Activated naive CD4-positive, alpha-beta T cell treated with anti-CD3 and anti-CD28 coated beads, Interleukin-2, amount 50 U/mL, for 24 hours (primary cell): ENCODE measurements around the gene DBX1.
A peak's percentile ranks its signal among the peaks of the same experiment; 100 is the strongest.
"Not testable (repeated sequence)": the region's sequence is repeated elsewhere in the genome, so short reads cannot be mapped to it uniquely, and the experiment has no call there.

Experiments used
- H3K27ac Mint-ChIP-seq: one replicate; pipeline ENCODE4 v1.8.0; 2021; ENCODE audit warnings: mild to moderate bottlenecking, mixed read lengths
- H3K27me3 Mint-ChIP-seq: one replicate; pipeline ENCODE4 v1.8.0; 2021; ENCODE audit warnings: mixed read lengths
- H3K36me3 Mint-ChIP-seq: one replicate; pipeline ENCODE4 v1.8.0; 2021; ENCODE audit warnings: mixed read lengths
- H3K4me1 Mint-ChIP-seq: one replicate; pipeline ENCODE4 v1.8.0; 2021; ENCODE audit warnings: mixed read lengths
- H3K4me3 Mint-ChIP-seq: one replicate; pipeline ENCODE4 v1.8.0; 2021; ENCODE audit warnings: mild to moderate bottlenecking, mixed read lengths
- H3K9me3 Mint-ChIP-seq: one replicate; pipeline ENCODE4 v1.8.0; 2021; ENCODE audit warnings: mixed read lengths

DBX1 gene

GRCh38 chr11:20138707-20139106, 21.6 kb downstream of the DBX1 start:
- Mint-ChIP-seq H3K4me1 (no peaks in the 10 kb centered on the region), H3K27ac (no peak overlapping the region), H3K27me3 (peaks cover 27% of the 10 kb centered on the region)

GRCh38 chr11:20137637-20138036, 22.6 kb downstream of the DBX1 start:
- Mint-ChIP-seq H3K9me3 (no peaks in the 10 kb centered on the region), H3K36me3 (no peaks in the 10 kb centered on the region), H3K4me1 (peaks cover under 1% of the 10 kb centered on the region), H3K4me3 (no peak overlapping the region), H3K27me3 (peaks cover 25% of the 10 kb centered on the region), H3K27ac (no peak overlapping the region)

More at GRCh38 chr11:20138707-20139106, 21.6 kb downstream of the DBX1 start:
- no peaks in the 10 kb centered on the region for H3K36me3 Mint-ChIP-seq
- no peak overlapping the region for H3K4me3 Mint-ChIP-seq
- H3K9me3 Mint-ChIP-seq, result no peaks in the 10 kb centered on the region

- H3K4me1 Mint-ChIP-seq, result peaks cover 14% of the 10 kb centered on the region
- no peak overlapping the region for H3K4me3 Mint-ChIP-seq
- peaks cover 25% of the 10 kb centered on the region for H3K27me3 Mint-ChIP-seq
- no peak overlapping the region for H3K27ac Mint-ChIP-seq
- H3K36me3 Mint-ChIP-seq, result no peaks in the 10 kb centered on the region
- no peaks in the 10 kb centered on the region for H3K9me3 Mint-ChIP-seq
These were observed 25.1 kb downstream of the DBX1 start for GRCh38 chr11:20134991-20135736.

DNA sequence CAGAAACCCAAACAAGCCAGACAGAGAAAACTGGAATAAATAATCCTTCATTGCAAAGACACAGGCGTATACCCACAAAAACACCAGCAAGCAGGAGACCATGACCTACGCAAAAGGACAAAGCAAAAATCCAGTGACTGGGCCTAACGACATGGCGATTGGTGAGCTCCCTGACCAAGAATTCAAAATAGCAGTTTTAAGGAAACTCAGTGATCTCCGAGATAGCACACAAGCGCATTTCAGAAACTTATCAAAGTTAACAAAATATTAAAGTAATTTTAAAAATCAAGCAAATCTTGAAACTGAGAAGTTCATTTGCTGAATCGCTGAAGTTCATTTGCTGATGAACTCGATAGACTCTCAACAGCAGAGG, 27.6 kb downstream of the DBX1 start:
- no peak overlapping the region for H3K27ac Mint-ChIP-seq
- H3K27me3 Mint-ChIP-seq, result peaks cover 15% of the 10 kb centered on the region
- H3K36me3 Mint-ChIP-seq, result no peaks in the 10 kb centered on the region
- H3K4me1 Mint-ChIP-seq, result peaks cover 14% of the 10 kb centered on the region
- H3K9me3 Mint-ChIP-seq, result no peaks in the 10 kb centered on the region
- H3K4me3 Mint-ChIP-seq, result peak overlapping the region; percentile 81

DNA sequence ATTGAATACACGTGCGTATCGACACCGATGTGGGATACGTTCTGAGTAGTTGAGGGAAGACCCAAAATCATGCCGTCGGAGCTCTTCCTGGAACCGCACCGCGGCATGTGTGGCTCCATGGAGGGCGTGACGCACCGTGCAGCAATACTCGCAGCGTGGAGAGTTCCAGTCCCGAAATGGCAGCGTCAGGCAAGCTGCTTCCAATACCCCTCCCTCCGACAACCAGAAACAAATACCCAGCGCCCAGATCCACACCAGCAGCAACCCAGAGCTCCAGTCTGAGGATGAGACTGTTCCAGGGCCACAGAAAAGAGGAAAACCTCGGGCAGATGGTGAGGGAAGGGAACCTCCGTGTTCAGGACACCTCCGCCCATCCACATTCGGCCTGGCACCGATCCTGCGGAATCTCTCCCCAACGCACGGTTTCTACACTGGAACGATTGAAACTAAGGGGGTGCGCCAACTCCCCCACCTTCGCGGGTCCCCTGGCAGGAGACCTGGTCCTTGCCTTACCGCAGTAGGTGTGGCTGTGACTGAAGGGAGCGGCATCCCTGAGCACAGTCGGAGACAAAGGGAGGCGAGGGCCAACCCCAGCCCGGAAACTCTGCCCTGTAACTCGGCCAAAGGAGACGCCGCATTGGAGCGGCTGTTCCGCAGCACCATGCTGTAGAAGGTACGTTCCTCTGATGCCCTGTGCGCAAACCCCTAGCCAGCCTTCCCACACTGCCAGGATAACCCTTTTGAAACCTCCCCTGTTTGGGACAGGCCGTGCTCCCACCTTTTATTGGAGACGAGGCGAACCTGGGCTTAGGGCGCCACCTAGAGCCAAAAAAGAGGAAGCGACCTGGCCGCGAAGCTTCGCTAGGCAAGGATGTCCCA, 28.2 kb downstream of the DBX1 start:
- H3K4me1 Mint-ChIP-seq, result peaks cover 14% of the 10 kb centered on the region
- peaks cover 15% of the 10 kb centered on the region for H3K27me3 Mint-ChIP-seq
- H3K9me3 Mint-ChIP-seq, result no peaks in the 10 kb centered on the region
- no peak overlapping the region for H3K27ac Mint-ChIP-seq
- no peaks in the 10 kb centered on the region for H3K36me3 Mint-ChIP-seq
- H3K4me3 Mint-ChIP-seq, result peak overlapping the region; percentile 81

DNA sequence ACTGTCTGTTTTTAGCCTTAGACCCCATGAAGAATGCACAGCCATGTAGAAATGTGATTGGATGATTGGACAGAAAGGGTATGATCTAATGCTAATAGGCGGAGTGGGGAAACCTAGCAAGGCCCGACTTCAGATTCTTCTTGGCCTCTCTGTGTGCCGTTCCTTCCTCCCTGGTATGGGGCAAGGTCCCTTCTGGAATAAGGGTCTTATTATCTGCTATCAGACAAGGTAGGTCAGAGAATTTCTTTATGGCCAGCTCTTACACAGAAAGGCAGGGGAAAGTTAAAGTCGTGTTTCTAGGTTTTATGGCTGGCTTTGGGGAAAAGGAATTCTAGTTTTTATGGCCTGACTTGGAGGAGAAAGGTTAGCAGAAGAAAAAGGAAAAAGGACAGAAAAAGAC, 30.6 kb downstream of the DBX1 start:
- peaks cover 16% of the 10 kb centered on the region for H3K27me3 Mint-ChIP-seq
- no peak overlapping the region for H3K27ac Mint-ChIP-seq
- H3K9me3 Mint-ChIP-seq, result no peaks in the 10 kb centered on the region
- H3K36me3 Mint-ChIP-seq, result no peaks in the 10 kb centered on the region
- no peak overlapping the region for H3K4me3 Mint-ChIP-seq
- peaks cover 14% of the 10 kb centered on the region for H3K4me1 Mint-ChIP-seq

DNA sequence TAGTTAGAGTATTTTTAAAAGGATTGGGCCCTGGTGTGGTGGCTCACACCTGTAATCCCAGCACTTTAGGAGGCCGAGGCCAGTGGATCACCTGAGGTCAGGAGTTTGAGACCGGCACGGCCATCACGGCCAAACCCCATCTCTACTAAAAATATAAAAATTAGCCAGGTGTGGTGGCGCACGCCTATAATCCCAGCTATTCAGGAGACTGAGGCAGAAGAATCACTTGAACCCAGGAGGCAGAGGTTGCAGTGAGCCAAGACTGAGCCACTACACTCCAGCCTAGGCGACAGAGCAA, 31.8 kb downstream of the DBX1 start:
- H3K4me3 Mint-ChIP-seq, H3K27me3 Mint-ChIP-seq, H3K27ac Mint-ChIP-seq, H3K9me3 Mint-ChIP-seq, H3K36me3 Mint-ChIP-seq: not testable (repeated sequence)
- peaks cover 14% of the 10 kb centered on the region for H3K4me1 Mint-ChIP-seq

- Mint-ChIP-seq H3K27ac (no peak overlapping the region), H3K4me3 (no peak overlapping the region)
These were observed 32.4 kb downstream of the DBX1 start for GRCh38 chr11:20127671-20128527.

DNA sequence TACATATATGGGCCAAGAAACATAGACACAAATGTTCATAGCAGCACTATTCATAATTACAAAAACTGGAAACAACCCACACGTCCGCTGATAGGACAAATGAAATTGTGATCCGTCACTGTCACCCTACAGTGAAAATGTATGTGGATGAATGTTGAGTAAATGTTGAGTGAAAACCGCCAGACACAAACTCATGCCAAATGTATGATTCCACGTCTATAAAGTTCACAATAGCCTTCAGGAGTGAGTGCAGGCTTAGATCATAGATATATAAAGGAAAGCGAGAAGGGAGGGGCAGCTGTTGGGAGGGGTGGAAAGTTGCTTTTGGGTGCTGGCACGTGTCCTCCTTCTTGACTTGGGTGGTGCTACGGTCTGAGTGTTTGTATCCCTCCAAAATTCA, 33.6 kb downstream of the DBX1 start:
- no peaks in the 10 kb centered on the region for H3K36me3 Mint-ChIP-seq
- H3K9me3 Mint-ChIP-seq, result no peaks in the 10 kb centered on the region
- peaks cover 4% of the 10 kb centered on the region for H3K4me1 Mint-ChIP-seq
- no peak overlapping the region for H3K27ac Mint-ChIP-seq
- H3K27me3 Mint-ChIP-seq, result peaks cover 3% of the 10 kb centered on the region
- H3K4me3 Mint-ChIP-seq, result no peak overlapping the region

More at GRCh38 chr11:20127671-20128527, 32.4 kb downstream of the DBX1 start:
- Mint-ChIP-seq H3K9me3 (no peaks in the 10 kb centered on the region), H3K27me3 (peaks cover 9% of the 10 kb centered on the region), H3K4me1 (peaks cover 14% of the 10 kb centered on the region), H3K36me3 (no peaks in the 10 kb centered on the region)

GRCh38 chr11:20125927-20126326, 34.3 kb downstream of the DBX1 start:
- Mint-ChIP-seq H3K27me3 (peaks cover 6% of the 10 kb centered on the region), H3K4me1 (no peaks in the 10 kb centered on the region), H3K9me3 (no peaks in the 10 kb centered on the region), H3K27ac (no peak overlapping the region), H3K4me3 (no peak overlapping the region), H3K36me3 (no peaks in the 10 kb centered on the region)

- H3K27me3 Mint-ChIP-seq, result peaks cover 8% of the 10 kb centered on the region
- no peak overlapping the region for H3K27ac Mint-ChIP-seq
- H3K36me3 Mint-ChIP-seq, result no peaks in the 10 kb centered on the region
- H3K9me3 Mint-ChIP-seq, result no peaks in the 10 kb centered on the region
- H3K4me3 Mint-ChIP-seq, result no peak overlapping the region
- H3K4me1 Mint-ChIP-seq, result no peaks in the 10 kb centered on the region
These were observed 38.1 kb downstream of the DBX1 start for GRCh38 chr11:20122131-20122530.

- Mint-ChIP-seq H3K4me1 (no peaks in the 10 kb centered on the region), H3K27me3 (peaks cover 6% of the 10 kb centered on the region), H3K9me3 (no peaks in the 10 kb centered on the region), H3K36me3 (no peaks in the 10 kb centered on the region), H3K4me3 (no peak overlapping the region), H3K27ac (no peak overlapping the region)
These were observed 39.9 kb downstream of the DBX1 start for GRCh38 chr11:20120134-20120925.

- Mint-ChIP-seq H3K4me1 (no peaks in the 10 kb centered on the region), H3K27me3 (peaks cover 8% of the 10 kb centered on the region), H3K36me3 (no peaks in the 10 kb centered on the region), H3K9me3 (no peaks in the 10 kb centered on the region), H3K4me3 (no peak overlapping the region), H3K27ac (no peak overlapping the region)
These were observed 41.0 kb downstream of the DBX1 start for GRCh38 chr11:20119315-20119714.

DNA sequence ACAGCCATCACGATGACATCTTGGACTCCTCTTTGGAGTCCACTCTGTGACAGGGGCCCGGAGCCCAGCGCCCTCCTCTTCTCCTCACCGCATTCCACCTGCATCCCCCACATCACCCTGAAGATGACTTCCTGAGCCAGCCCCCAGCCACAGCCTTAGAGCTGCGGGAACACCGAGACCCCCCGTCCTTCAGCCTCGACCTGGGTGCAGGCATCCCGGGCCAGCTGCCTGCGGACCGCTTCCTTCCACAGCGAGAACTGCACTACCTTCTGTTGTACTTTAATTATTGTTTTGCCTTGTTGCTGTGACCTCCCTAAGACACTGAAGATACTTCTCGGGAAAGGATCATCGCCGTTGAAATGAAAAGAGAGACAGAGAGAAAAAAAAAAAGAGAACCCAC, 42.1 kb downstream of the DBX1 start:
- Mint-ChIP-seq H3K36me3 (no peaks in the 10 kb centered on the region), H3K4me3 (no peak overlapping the region), H3K9me3 (no peaks in the 10 kb centered on the region), H3K4me1 (no peaks in the 10 kb centered on the region), H3K27ac (no peak overlapping the region), H3K27me3 (peaks cover 8% of the 10 kb centered on the region)

- no peaks in the 10 kb centered on the region for H3K4me1 Mint-ChIP-seq
- H3K9me3 Mint-ChIP-seq, result no peaks in the 10 kb centered on the region
- H3K27ac Mint-ChIP-seq, result no peak overlapping the region
- peaks cover 8% of the 10 kb centered on the region for H3K27me3 Mint-ChIP-seq
- H3K4me3 Mint-ChIP-seq, result no peak overlapping the region
- no peaks in the 10 kb centered on the region for H3K36me3 Mint-ChIP-seq
These were observed 43.0 kb downstream of the DBX1 start for GRCh38 chr11:20117291-20117690.
